HG02840 (cell line): Measurements from ENCODE around the gene KCNJ1.

ENCODE experiments used
- ATAC-seq: cut with Tn5 transposase; IDR thresholded peaks from one replicate; pipeline ENCODE4 v1.9.1; 2021; ENCODE audit warnings: mild to moderate bottlenecking, moderate library complexity, moderate number of reproducible peaks; ENCODE audit not compliant: unreplicated experiment, low FRiP score

The KCNJ1 gene

GRCh38 chr11:128902515-128903066 is 35.5 kb upstream of the KCNJ1 start:
- no peak for ATAC-seq

- ATAC-seq, result no peak
Measured at GRCh38 chr11:128901653-128902514, 34.8 kb upstream of the KCNJ1 start.

- ATAC-seq, result no peak
Measured at GRCh38 chr11:128900468-128900867, 33.4 kb upstream of the KCNJ1 start.

- ATAC-seq, result no peak
Measured at GRCh38 chr11:128898580-128899344, 31.7 kb upstream of the KCNJ1 start.

- no peak for ATAC-seq
Measured at GRCh38 chr11:128897826-128898225, 30.7 kb upstream of the KCNJ1 start.

GRCh38 chr11:128896356-128896755 is 29.3 kb upstream of the KCNJ1 start:
- ATAC-seq, result no peak

GRCh38 chr11:128895526-128895925 is 28.4 kb upstream of the KCNJ1 start:
- ATAC-seq, result no peak

GRCh38 chr11:128894685-128895084 is 27.6 kb upstream of the KCNJ1 start:
- ATAC-seq, result no peak

GRCh38 chr11:128894286-128894681 is 27.2 kb upstream of the KCNJ1 start:
- ATAC-seq, result no peak

GRCh38 chr11:128893578-128894285 is 26.6 kb upstream of the KCNJ1 start:
- no peak for ATAC-seq

GRCh38 chr11:128892866-128893565 is 25.9 kb upstream of the KCNJ1 start:
- no peak for ATAC-seq

- ATAC-seq, result no peak
Measured at GRCh38 chr11:128891913-128892398, 24.9 kb upstream of the KCNJ1 start.

- ATAC-seq, result no peak
Measured at GRCh38 chr11:128890543-128891368, 23.7 kb upstream of the KCNJ1 start, which contains the start of gene KCNJ5. Gene KCNJ5 (plus strand): TSS chr11:128891356. CDS start chr11:128911274, 19,918 bp downstream.

GRCh38 chr11:128890216-128890542 is 23.1 kb upstream of the KCNJ1 start:
- no peak for ATAC-seq

GRCh38 chr11:128889657-128890213 is 22.6 kb upstream of the KCNJ1 start:
- no peak for ATAC-seq

GRCh38 chr11:128888034-128888985 is 21.2 kb upstream of the KCNJ1 start:
- no peak for ATAC-seq

GRCh38 chr11:128886406-128887124 is 19.5 kb upstream of the KCNJ1 start:
- no peak for ATAC-seq
